ENCODE measurements around the gene PEX3. TPM values are rescaled to one million over a fixed set of nuclear protein-coding genes. Genes with fewer than 3 reads are reported as not detected.
A peak's percentile ranks its signal among the peaks of the same experiment; 100 is the strongest.

PEX3 gene
- 17.7 and 38.0 TPM in 2 replicates for total RNA-seq (2014; rRNA removed; shearing (Covaris generic); ENCODE audit: low replicate concordance)

GRCh38 chr6:143450453-143451371 is at the start of gene PEX3, which contains the start of gene ADAT2:
TSS of gene PEX3 (plus strand) at chr6:143450805. CDS start at chr6:143451043, 238 bp downstream.
TSS of gene ADAT2 (minus strand) at chr6:143450695. CDS start at chr6:143450658, 37 bp downstream.
- peak within 1 kb of the TSS; percentile 90 for H3K9ac ChIP-seq (ENCODE audit: low read length)
- H3K27me3 ChIP-seq (ENCODE audit: low read length): no peaks in the 10 kb centered on the region
- peak within 1 kb of the TSS; percentile 93 for H3K4me2 ChIP-seq (ENCODE audit: low read depth, low read length, poor library complexity, severe bottlenecking)
- no peaks in the 10 kb centered on the region for H3K9me2 ChIP-seq (replicated peaks; ENCODE audit: insufficient read depth, low read length)
- H3K9me3 ChIP-seq (ENCODE audit: low read length): no peaks in the 10 kb centered on the region
- no peaks in the 10 kb centered on the region for H3K36me3 ChIP-seq (ENCODE audit: insufficient read depth, low read length)
- peak within 1 kb of the TSS; percentile 96 for H2AFZ ChIP-seq (ENCODE audit: low read length)
- H3K4me3 ChIP-seq (ENCODE audit: low read length): peak within 1 kb of the TSS; percentile 87
- peaks cover 92% of the 10 kb centered on the region for H3K79me2 ChIP-seq (ENCODE audit: low read length)
- DNase-seq: peak; percentile 98
- peaks cover 56% of the 10 kb centered on the region for H3K4me1 ChIP-seq (ENCODE audit: low read length)
- no peaks in the 10 kb centered on the region for H4K20me1 ChIP-seq (ENCODE audit: insufficient read depth, low read depth, low read length)
- H3K27ac ChIP-seq (ENCODE audit: low read length): peak within 1 kb of the TSS; percentile 76

GRCh38 chr6:143401068-143401446 is 49.5 kb upstream of the PEX3 start:
- no peaks in the 10 kb centered on the region for H3K36me3 ChIP-seq (ENCODE audit: insufficient read depth, low read length)
- no peak overlapping the region for H3K4me2 ChIP-seq (ENCODE audit: low read depth, low read length, poor library complexity, severe bottlenecking)
- H4K20me1 ChIP-seq (ENCODE audit: insufficient read depth, low read depth, low read length): no peaks in the 10 kb centered on the region
- DNase-seq: no peak
- H3K27ac ChIP-seq (ENCODE audit: low read length): no peak overlapping the region
- no peak overlapping the region for H3K9ac ChIP-seq (ENCODE audit: low read length)
- H2AFZ ChIP-seq (ENCODE audit: low read length): no peak overlapping the region
- H3K27me3 ChIP-seq (ENCODE audit: low read length): no peaks in the 10 kb centered on the region
- no peak overlapping the region for H3K4me3 ChIP-seq (ENCODE audit: low read length)
- no peaks in the 10 kb centered on the region for H3K9me2 ChIP-seq (replicated peaks; ENCODE audit: insufficient read depth, low read length)
- H3K4me1 ChIP-seq (ENCODE audit: low read length): no peaks in the 10 kb centered on the region
- H3K9me3 ChIP-seq (ENCODE audit: low read length): no peaks in the 10 kb centered on the region
- H3K79me2 ChIP-seq (ENCODE audit: low read length): no peaks in the 10 kb centered on the region

GRCh38 chr6:143401636-143402370 is 48.8 kb upstream of the PEX3 start:
- Histone ChIP-seq H3K79me2 (ENCODE audit: low read length) (no peaks in the 10 kb centered on the region), H3K4me1 (ENCODE audit: low read length) (peaks cover 5% of the 10 kb centered on the region), H3K27me3 (ENCODE audit: low read length) (no peaks in the 10 kb centered on the region), H3K36me3 (ENCODE audit: insufficient read depth, low read length) (no peaks in the 10 kb centered on the region), H3K27ac (ENCODE audit: low read length) (no peak overlapping the region), H4K20me1 (ENCODE audit: insufficient read depth, low read depth, low read length) (no peaks in the 10 kb centered on the region), H3K4me2 (ENCODE audit: low read depth, low read length, poor library complexity, severe bottlenecking) (no peak overlapping the region), H3K9me3 (ENCODE audit: low read length) (no peaks in the 10 kb centered on the region), H3K4me3 (ENCODE audit: low read length) (no peak overlapping the region), H3K9ac (ENCODE audit: low read length) (no peak overlapping the region), H3K9me2 (replicated peaks; ENCODE audit: insufficient read depth, low read length) (no peaks in the 10 kb centered on the region), H2AFZ (ENCODE audit: low read length) (no peak overlapping the region)
- DNase-seq: no peak

GRCh38 chr6:143402721-143403336 is 47.8 kb upstream of the PEX3 start:
- no peak overlapping the region for H2AFZ ChIP-seq (ENCODE audit: low read length)
- no peaks in the 10 kb centered on the region for H3K27me3 ChIP-seq (ENCODE audit: low read length)
- H3K4me2 ChIP-seq (ENCODE audit: low read depth, low read length, poor library complexity, severe bottlenecking): no peak overlapping the region
- no peaks in the 10 kb centered on the region for H3K36me3 ChIP-seq (ENCODE audit: insufficient read depth, low read length)
- no peaks in the 10 kb centered on the region for H3K79me2 ChIP-seq (ENCODE audit: low read length)
- peaks cover 7% of the 10 kb centered on the region for H3K4me1 ChIP-seq (ENCODE audit: low read length)
- no peak overlapping the region for H3K27ac ChIP-seq (ENCODE audit: low read length)
- no peaks in the 10 kb centered on the region for H4K20me1 ChIP-seq (ENCODE audit: insufficient read depth, low read depth, low read length)
- DNase-seq: no peak
- no peak overlapping the region for H3K9ac ChIP-seq (ENCODE audit: low read length)
- no peak overlapping the region for H3K4me3 ChIP-seq (ENCODE audit: low read length)
- no peaks in the 10 kb centered on the region for H3K9me3 ChIP-seq (ENCODE audit: low read length)
- no peaks in the 10 kb centered on the region for H3K9me2 ChIP-seq (replicated peaks; ENCODE audit: insufficient read depth, low read length)

- Histone ChIP-seq H3K9ac (ENCODE audit: low read length) (no peak overlapping the region), H3K4me1 (ENCODE audit: low read length) (peaks cover 7% of the 10 kb centered on the region), H3K4me3 (ENCODE audit: low read length) (no peak overlapping the region), H3K9me2 (replicated peaks; ENCODE audit: insufficient read depth, low read length) (no peaks in the 10 kb centered on the region), H3K27me3 (ENCODE audit: low read length) (no peaks in the 10 kb centered on the region), H4K20me1 (ENCODE audit: insufficient read depth, low read depth, low read length) (no peaks in the 10 kb centered on the region), H3K79me2 (ENCODE audit: low read length) (no peaks in the 10 kb centered on the region), H2AFZ (ENCODE audit: low read length) (no peak overlapping the region), H3K36me3 (ENCODE audit: insufficient read depth, low read length) (no peaks in the 10 kb centered on the region), H3K27ac (ENCODE audit: low read length) (no peak overlapping the region), H3K9me3 (ENCODE audit: low read length) (no peaks in the 10 kb centered on the region), H3K4me2 (ENCODE audit: low read depth, low read length, poor library complexity, severe bottlenecking) (no peak overlapping the region)
- DNase-seq: no peak
Measured at GRCh38 chr6:143405373-143406154, 45.0 kb upstream of the PEX3 start.

GRCh38 chr6:143406673-143407072 is 43.9 kb upstream of the PEX3 start:
- peak overlapping the region; percentile 19 for H3K4me2 ChIP-seq (ENCODE audit: low read depth, low read length, poor library complexity, severe bottlenecking)
- H3K9me3 ChIP-seq (ENCODE audit: low read length): no peaks in the 10 kb centered on the region
- H3K27ac ChIP-seq (ENCODE audit: low read length): no peak overlapping the region

GRCh38 chr6:143408151-143408786 is 42.3 kb upstream of the PEX3 start:
- Histone ChIP-seq H3K9ac (ENCODE audit: low read length) (no peak overlapping the region), H2AFZ (ENCODE audit: low read length) (no peak overlapping the region), H3K27ac (ENCODE audit: low read length) (no peak overlapping the region)

More at GRCh38 chr6:143406673-143407072, 43.9 kb upstream of the PEX3 start:
- Histone ChIP-seq H3K36me3 (ENCODE audit: insufficient read depth, low read length) (no peaks in the 10 kb centered on the region), H2AFZ (ENCODE audit: low read length) (no peak overlapping the region), H4K20me1 (ENCODE audit: insufficient read depth, low read depth, low read length) (no peaks in the 10 kb centered on the region), H3K79me2 (ENCODE audit: low read length) (no peaks in the 10 kb centered on the region), H3K27me3 (ENCODE audit: low read length) (no peaks in the 10 kb centered on the region), H3K9ac (ENCODE audit: low read length) (no peak overlapping the region), H3K9me2 (replicated peaks; ENCODE audit: insufficient read depth, low read length) (no peaks in the 10 kb centered on the region), H3K4me1 (ENCODE audit: low read length) (peaks cover 7% of the 10 kb centered on the region), H3K4me3 (ENCODE audit: low read length) (no peak overlapping the region)
- no peak for DNase-seq

More at GRCh38 chr6:143408151-143408786, 42.3 kb upstream of the PEX3 start:
- H3K4me3 ChIP-seq (ENCODE audit: low read length): no peak overlapping the region
- no peak for DNase-seq
- no peaks in the 10 kb centered on the region for H3K9me2 ChIP-seq (replicated peaks; ENCODE audit: insufficient read depth, low read length)
- H4K20me1 ChIP-seq (ENCODE audit: insufficient read depth, low read depth, low read length): no peaks in the 10 kb centered on the region
- H3K4me1 ChIP-seq (ENCODE audit: low read length): peaks cover 7% of the 10 kb centered on the region
- no peaks in the 10 kb centered on the region for H3K79me2 ChIP-seq (ENCODE audit: low read length)
- no peaks in the 10 kb centered on the region for H3K27me3 ChIP-seq (ENCODE audit: low read length)
- H3K9me3 ChIP-seq (ENCODE audit: low read length): no peaks in the 10 kb centered on the region
- no peak overlapping the region for H3K4me2 ChIP-seq (ENCODE audit: low read depth, low read length, poor library complexity, severe bottlenecking)
- no peaks in the 10 kb centered on the region for H3K36me3 ChIP-seq (ENCODE audit: insufficient read depth, low read length)
